GM12874 (cell line): ENCODE results near the gene FREY1.

Source experiments
- CTCF ChIP-seq: IDR thresholded peaks from 2 replicates; pipeline ENCODE4 v1.5.1; 2011; ENCODE audit warnings: low read depth, mild to moderate bottlenecking, control low read depth, low read length, moderate library complexity; ENCODE audit not compliant: insufficient read depth

Gene FREY1

DNA sequence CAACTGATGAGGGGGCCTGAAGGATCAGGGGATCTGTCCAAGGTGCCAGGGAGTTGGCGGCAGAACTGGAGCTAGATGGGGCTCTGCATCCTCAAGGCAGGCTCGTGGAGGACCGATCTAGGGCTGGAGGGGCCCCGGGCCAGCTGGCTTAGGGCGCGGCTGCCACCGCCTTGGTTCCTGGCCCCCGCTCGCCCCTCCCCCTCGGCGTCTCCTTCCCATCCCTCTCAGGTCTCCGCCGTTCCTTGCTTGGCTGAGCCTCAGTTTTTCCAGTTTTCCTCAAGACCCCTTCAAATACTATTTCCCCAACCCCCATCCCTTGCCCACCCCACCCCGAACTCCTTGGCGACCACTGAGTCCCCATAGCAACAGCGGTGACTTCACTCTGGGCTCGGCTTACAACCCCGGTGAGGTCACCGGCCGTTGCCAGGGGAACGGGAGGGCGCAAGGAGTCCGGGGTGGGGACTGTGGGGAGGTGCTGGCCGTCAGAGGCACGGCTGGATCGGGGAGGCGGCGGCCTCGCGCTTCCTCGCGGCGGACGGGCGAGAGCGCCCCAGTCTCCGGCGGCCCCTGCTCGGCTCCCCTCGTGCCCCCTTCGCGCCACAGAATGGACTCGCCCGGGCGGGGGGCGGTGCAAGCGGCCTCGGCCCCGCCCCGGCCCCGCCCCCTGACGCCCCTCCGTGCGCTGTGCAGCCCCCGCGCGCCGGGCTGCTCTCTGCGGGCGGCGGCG lies 7.5 kb downstream of the FREY1 start:
- TF ChIP-seq CTCF, result no peak

DNA sequence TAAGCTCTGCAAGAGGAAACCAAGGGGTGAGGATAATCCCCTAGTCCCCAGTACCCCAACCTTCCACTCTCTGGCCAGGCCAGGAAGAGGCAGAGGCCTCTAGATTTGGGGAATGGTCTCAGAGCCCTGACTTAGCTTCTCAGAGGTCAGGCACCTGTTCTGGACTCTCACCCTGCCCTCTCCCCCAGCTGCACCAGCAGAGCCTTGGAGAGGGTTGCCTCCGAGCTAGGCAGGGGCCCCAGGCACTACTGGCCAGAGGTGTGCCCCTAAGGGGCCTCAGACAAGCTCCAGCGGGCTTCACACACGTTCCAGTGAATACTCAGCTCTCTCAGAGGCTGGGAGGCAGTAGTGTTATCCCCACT lies 8.0 kb downstream of the FREY1 start:
- TF ChIP-seq CTCF, result no peak

- TF ChIP-seq CTCF, result no peak
Observed at GRCh38 chr11:45897556-45897955, 9.5 kb downstream of the FREY1 start.

DNA sequence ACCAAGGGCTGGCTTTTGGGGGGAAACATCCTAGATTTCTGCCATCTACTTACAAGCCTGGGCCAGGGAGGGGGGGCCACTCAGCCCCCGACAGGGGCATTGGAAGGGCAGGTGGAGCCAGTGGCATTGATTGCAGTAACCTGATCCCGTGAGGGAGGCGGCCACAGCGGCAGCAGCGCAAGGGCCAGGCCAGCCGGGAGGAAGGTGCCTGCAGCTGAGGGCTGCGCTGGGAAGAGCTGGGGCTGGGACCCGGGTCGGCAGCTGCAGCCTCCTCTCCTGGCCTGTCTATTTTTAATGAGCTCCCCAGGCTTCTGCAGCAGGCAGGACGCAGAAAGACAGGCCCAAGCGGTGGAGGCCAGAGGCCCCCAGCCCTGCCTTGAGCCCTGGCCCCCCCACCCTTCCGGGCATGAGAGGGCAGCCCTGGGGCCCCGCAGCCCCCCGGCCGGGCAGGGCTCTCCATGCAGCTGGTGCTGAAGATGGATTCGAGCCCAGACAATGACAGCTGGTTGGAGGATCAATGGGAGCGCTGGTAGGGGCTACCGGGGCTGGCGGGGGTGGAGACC lies 10.6 kb downstream of the FREY1 start:
- TF ChIP-seq CTCF, result no peak

DNA sequence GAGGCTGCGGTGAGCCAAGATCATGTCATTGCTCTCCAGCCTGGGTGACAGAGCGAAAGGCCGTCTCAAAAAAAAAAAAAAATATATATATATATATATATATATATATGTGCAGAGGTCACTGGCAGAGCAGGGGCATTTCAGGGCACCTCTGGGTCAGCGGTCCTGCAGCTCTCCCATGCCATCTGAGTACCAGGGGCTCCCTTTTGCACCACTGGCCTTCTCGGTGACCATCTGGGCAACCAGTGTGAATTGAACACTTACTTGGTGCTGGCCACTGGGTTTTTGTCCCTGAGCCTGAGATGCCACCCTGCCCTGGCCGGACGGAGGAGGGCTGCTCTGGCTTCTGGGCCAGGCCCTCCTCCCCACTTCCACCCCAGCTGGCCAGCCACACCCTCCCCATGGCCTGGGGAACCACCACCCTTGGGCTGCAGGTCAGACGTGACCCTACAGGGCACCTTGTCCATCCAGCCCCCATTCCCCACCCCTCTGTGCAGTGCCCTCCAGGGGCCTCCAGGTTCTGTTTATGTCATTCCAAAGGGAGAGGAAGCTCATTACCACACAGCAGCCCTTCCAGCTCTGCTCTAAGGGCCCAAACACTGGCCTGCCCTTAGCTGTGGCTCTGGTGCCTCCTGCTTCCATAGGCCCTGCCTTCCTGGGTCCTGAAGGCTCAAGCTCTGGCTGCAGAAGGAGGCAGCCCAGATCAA lies 11.4 kb downstream of the FREY1 start:
- TF ChIP-seq CTCF, result no peak

DNA sequence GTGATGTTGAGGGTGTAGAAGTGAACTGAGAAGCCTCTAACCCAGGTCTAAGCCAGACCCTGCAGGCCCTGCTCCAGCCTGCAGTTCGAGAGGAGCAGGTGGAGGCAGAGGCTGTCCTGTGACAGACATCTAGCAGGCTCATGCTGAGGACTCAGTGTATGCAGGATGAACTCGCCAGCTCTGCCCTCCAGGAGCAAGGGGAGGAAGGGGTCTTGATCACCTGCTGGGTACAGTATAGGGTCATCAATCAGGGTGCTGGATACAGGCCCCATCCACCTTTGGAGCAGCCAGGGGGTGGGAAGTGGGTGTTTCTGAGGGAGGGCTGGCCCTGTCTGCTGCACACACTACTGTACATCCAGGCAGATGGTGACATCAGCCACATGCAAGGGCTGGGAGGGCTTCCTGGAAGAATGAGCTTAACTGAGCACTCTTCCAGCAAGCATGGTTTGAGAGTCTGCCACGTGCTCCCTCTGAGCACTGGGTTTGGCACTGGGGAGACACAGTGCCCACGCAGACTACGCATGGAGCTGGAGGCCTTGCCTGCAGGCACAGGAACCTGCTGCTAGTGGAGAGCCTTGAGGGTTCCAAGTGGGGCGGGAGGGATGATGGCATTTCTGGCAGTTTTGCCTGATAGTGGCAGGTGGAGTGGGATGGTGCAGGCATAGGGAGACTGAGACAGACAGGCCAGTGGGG lies 12.4 kb downstream of the FREY1 start:
- TF ChIP-seq CTCF, result no peak

GRCh38 chr11:45892856-45893255 lies 14.2 kb downstream of the FREY1 start:
- no peak for TF ChIP-seq CTCF
